Stimulated activated CD4-positive, alpha-beta T cell treated with anti-CD3 and anti-CD28 coated beads, TNF-alpha, amount 100 ng/mL, for 24 hours (primary cell): ENCODE data around the gene ERC1.
"Not testable (repeated sequence)": the region's sequence is repeated elsewhere in the genome, so short reads cannot be mapped to it uniquely, and the experiment has no call there.

ENCODE experiments used
- DNase-seq, 3 experiments: peaks; one replicate each; pipeline ENCODE4 v3.0.0-alpha.2; 2020; ENCODE audit warnings: low read depth in 3 of 3

Gene ERC1

DNA sequence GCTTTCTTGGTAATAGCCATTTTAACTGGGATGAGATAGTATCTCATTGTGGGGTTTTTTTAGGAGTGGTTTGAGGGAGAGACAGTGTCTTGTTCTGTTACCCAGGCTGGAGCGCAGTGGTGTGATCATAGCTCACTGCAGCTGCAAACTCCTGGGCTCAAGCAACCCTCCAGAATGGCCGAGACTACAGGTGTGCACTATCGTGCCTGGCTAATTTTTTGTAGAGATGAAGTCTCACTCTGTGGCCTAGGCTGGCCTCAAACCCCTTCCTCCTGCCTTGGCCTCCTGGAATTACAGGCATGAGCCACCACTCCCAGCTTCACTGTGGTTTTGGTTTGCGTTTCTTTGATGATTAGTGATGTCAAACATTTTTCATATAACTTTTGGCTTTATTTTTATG lies 293.6 kb downstream of the ERC1 start:
- no peak for DNase-seq

DNA sequence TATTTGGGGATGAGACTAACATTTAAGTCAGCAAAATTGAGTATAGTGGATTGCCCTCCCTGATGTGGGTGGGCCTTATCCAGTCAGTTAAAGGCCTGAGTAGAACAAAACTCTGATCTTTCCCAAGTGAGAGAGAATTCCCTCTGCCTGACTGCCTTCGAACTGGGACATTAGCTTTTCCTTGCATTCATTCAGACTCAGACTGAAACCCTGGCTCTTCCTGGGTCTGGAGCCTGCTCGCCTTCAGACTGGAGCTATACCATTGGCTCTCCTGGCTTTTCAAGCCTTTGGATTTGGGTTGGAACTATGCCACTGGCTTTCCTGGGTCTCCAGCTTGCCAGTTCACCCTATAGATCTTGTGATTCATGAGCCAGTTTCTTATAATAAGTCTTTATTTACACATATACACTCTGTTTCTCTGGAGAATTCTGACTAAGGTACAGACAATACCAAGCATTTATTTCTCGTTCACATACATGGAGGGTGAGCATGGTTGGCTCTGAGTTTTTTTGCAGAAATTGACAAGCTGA lies 296.5 kb downstream of the ERC1 start:
- no peak for DNase-seq

DNA sequence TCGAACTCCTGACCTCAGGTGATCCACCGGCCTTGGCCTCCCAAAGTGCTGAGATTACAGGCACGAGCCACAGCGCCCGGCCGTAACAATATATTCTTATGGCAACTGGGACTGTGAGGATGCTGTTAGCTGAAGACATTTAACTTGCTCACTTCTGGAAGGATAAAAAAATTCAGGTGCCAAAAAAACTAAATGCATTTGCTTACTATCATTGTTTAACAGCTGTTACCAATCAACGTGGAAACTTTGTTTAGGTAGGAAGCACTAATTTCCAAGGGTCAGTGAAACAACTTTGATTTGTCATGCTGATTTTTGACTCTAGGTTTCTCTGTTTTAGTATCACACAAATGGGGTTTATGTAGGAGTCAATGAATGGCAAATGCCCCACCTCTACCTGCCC lies 297.3 kb downstream of the ERC1 start:
- DNase-seq = no peak

DNA sequence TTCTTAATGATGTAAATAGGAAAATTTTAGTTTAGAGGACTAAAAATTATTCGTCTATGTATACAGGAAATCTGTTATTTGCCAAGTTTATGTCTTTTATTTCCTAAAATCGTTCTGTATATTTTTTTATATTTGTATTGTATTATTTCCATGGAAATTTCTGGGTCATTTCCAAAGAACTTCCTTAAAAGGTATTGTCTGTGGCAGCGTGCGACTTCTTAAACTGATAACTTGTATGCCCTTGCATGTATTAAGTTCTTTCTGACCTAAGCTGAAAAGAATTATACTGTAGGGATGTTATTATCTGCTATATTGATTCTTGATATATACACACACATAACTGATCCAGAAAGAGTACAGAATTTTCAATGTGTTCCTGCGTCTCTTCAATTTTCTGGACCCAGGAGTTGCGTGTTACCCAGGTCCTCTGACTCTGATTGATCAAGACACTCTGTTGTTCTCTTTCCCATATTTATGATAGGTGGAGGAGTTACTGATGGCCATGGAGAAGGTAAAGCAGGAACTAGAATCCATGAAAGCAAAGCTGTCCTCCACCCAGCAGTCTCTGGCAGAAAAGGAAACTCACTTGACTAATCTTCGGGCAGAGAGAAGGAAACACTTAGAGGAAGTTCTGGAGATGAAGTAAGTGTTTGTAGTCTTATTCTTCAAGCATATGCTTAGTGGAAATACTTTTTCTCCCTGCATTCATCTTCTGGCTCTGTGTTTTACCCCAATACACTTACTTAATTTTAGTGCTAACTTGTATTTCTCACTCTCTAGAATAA lies 298.5 kb downstream of the ERC1 start:
- DNase-seq = no peak

DNA sequence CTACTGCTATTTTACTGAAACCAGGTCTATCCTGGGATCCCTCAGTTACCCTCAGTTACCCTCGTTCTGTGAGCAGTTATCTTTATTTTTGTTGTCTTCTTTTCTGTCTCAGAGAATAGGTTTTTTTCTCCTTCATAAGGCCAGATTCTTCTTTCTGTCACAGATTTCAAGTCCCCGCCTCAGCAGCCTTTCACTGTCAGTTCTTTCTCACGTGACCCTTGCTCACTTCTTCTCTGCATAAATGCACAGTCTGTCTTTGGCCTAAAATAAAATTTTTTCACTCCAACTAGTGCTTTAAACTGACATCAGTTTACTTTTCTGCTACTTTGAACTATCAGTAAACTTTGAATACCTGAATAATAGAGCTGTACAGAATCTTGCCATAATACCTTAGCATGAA lies 299.7 kb downstream of the ERC1 start:
- no peak for DNase-seq

DNA sequence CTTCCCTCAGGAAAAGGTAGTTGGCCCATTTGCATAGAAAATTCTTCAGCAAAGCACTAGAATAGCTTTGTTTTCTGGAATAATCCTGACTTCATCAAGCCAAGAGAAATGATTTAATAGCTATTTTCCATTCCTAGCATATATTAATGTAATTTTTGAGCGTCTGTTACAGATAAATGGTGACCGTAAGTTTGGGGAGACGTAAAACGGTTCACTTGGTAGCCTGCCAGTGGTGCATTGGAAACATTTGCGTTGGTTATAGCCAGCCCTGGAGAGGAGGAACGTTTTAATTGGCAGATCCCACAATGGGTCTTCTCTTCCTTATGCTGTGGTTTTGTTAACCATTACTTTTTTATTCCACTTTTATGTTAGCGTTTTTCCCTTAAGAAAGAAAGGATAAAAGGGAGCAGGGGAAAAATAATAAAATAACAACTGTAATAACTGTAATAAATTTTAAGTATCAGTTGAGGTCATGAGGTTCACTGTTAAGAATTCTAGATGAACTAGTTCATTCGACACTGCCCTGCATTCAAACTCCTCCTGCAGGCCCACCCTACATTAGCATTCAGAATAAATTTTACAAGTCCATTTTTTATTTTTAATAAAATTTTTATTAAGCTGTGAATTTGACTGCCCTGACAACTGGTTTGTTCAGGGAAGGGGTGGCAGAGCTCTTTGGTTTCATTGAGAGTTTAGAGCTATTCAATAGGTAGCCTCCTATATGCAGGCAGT lies 300.7 kb downstream of the ERC1 start:
- no peak for DNase-seq

DNA sequence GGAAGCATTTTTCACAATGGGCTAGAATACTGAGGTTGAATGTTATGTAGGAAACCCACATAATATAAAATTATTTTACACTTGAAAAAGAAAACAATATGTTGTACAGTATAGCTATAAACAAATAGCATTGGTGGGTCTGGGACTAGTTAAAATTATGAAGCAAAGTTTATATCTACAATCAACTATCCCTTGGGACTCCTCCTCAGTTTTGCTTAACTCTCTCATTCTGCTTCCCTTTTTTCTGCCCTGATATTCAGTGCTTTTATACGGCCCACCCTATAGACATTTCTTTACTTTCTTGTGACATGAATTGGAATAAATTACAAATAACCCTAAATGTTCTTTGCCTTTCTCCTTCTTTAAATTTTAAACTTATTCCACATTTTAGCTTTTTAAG lies 302.9 kb downstream of the ERC1 start:
- no peak for DNase-seq

DNA sequence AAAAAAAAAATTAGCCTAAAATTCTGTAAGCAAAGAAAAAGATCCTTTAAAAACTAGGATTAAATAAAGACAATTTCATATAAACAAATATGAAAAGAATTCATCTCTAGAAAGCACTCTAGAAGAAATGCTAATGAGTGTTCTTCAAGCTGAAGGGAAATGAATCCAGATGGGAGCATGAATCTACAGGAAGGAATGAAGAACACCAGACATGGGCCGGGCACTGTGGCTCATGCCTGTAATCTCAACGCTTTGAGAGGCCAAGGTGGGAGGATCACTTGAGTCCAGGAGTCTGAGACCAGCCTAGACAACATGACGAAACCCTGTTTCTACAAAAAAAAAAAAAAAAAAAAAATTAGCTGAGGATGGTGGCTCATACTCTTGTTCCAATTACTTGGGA lies 306.2 kb downstream of the ERC1 start:
- DNase-seq = no peak

DNA sequence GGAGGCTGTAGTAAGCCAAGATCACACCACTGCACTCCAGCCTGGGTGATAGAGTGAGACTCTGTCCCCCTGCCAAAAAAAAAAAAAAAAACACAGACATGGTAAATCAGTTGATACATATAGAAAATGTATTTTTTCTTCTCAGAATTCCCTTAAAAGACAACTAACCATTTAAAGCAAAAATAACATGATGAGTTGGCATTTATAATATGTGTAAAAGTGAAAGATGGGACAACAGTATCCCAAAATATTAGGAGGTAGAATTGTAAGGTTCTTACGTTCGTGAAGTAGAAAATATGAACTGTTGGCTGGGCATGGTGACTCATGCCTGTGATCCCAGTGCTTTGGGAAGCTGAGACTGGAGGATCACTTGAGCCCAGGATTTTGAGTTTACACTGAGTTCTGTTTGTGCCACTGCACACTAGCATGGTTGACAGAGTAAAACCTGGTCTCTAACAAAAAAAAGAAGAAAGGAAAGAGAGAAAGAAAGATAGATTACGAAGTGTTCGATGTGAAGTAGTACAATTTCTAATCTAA lies 306.7 kb downstream of the ERC1 start:
- DNase-seq = no peak

DNA sequence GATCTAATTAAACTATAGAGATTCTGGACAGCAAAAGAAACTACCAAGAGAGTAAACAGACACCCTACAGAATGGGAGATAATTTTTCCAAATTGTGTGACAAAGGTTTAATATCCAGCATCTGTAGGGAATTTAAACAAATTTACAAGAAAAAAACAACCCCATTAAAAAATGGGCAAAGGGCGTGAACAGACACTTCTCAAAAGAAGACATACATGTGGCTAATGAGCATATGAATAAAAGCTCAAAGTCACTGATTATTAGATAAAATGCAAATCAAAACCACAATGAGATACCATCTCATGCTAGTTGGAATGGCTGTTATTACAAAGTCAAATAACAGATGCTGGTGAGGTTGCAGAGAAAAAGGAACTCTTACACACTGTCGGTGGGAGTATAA lies 309.4 kb downstream of the ERC1 start:
- DNase-seq = no peak

DNA sequence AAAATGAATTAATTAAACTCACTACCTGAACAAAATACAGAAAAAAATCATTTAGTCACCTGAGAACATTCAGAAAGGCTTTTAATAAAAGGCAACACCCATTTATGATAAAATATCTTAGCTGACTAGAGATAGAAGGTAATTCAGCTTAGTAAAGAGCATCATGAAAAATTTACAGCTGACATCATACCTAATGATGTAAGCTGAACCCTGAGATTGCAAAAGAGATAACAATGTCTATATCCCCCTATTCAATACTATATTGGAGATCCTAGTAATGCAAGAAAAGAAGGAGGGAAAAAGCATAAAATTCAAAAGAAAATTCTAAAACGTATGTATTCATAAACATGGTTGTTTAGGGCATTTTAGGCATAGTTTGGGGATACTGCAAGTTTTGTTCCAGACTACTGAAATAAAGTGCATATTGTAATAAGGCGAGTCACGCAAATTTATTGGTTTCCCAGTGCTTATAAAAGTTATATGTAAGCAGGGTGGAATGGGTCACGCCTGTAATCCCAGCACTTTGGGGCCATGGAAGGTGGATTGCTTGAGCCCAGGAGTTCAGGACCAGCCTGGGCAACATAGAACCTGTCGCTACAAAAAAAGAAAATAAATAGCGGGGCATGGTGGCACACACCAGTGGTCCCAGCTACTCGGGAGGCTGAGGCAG lies 311.3 kb downstream of the ERC1 start:
- DNase-seq = no peak

DNA sequence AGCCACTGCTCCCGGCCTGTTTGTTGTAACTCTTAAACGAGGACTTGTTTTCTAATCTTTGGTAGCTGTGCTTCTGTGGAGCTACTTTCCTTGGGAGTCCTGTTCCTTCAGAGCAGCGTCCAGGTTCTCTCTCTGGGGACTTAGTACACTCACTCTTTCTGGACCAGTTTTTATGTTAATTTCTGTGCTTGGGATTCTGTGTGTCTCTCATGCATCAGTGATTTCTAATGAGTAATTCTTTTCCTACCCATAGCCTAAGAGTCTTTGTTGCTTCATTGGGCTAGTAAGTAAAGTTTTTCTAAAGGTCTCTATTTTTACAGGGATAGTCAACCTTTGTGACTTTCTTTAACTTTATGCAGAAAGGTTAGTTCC lies 314.0 kb downstream of the ERC1 start:
- no peak for DNase-seq

DNA sequence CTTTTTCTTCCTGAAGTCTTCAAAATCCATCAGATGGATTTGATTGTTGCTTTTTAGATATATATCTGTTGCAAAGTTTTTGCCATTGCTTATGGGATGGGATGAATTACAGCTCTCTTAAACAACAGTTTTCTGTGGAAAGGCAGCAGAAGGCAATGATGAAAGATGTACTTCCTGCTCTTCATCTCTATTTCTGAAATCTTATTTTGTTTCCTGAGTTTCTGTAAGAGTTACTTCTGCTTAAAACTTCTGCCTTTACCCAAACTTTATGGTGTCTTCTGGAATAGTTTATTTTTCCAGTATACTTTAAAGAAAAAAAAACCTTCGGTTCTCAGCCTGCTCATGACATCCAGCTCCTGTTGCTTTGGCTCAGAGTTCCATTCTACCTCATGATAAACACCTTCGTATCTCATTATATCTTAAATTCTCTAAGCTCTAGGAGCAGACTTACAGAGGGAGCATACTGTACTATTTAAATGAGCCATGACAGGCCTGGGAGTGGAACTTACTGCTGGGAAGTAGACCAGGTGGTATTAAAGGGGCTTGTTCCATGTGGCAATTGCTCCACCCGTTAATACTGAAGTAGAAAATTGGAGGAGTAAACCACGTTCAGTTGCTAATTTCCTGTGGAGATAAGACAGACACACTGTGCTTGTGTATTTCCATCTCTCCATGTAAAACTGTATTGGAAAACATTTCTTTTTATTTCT lies 314.9 kb downstream of the ERC1 start:
- no peak for DNase-seq

DNA sequence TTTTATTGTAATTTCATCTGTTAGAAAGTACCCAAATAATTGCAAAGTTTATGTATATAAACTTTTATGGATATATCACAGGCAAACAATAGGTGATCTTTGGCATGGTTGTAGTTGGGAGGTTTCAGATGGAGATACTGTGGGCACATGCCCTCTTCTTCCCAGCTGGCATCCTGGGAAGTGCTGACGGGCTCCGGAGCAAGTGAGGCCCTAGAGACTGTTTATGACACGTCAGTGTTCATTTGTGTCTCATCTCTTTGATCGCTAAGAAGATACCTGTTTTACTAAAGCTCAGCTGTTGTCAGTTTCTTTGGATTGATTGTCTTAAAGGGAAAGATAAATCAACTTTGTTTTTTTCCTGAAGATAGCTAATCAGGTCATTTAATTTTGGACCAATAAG lies 315.8 kb downstream of the ERC1 start:
- DNase-seq = no peak

DNA sequence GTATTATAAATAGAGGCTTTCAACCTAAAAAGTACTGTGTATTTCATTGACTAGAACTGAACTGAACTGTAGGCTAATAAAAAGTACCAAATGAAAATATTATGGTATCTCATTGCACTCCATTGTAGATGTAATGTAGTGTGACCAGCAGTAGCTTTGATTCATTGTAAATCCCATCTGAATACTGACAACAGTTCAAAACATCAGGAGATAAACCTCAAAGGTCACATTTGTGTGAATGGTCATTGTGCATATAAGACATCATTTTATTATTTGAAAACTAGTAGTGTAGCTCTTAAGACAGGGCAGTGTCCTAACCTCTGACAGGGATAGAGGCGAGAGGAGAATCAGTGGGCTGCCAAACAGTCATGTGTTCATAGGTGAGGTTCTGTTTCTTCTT lies 316.8 kb downstream of the ERC1 start:
- DNase-seq = no peak

DNA sequence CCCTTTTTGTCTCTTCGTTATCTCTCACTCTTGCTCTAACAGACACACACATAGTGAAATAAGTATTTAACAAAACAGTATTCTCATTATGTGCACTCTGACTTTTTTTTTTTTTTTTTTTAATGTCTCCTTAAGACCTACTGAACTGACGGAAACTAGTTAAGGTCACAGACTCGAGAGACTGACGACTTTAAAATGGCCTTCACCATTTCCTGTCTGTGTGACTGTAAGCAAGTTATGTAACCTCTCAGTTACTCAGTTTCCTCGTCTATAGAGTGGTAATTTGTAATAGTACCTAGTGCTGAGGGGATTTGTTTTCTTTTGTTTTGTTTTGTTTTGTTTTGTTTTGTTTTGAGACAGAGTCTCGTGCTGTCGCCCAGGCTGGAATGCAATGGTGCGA lies 318.6 kb downstream of the ERC1 start:
- DNase-seq = no peak

DNA sequence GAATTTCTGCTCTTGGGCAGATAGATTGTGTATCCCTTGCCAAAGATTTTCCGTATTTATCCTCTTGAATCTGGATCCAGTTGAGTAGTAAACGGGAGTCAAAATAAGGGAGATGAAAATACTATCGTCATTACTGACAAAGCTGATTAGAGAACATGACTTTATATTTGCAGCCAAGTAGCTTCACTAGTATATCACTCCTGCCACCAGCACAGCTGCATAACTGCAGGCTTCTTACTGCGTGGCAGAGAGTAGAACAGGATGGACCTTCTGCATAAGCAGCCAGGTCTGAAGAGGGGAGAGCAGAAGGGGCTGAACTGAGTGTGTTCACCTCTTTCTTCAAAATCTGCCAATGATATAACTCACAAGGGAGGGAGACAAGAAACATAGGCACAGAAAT lies 319.6 kb downstream of the ERC1 start:
- no peak for DNase-seq

DNA sequence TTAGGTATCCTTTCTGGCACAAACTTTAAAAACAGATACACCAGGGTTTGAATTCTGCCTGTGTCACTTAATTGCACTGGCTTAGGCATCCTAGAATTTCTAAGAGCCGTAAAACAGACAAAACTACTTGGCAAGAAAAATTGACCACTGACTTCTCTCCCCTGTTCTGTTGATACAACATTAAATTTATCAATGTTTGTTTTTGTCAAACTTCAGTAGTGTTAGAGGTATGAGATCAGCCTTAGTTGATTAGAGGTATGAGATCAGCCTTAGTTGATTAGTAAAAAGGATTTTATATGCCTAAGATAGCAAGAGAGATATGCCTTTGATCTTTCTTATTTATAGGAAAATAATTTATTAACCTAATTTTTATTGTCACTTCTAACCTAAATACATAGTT lies 320.1 kb downstream of the ERC1 start:
- no peak for DNase-seq

DNA sequence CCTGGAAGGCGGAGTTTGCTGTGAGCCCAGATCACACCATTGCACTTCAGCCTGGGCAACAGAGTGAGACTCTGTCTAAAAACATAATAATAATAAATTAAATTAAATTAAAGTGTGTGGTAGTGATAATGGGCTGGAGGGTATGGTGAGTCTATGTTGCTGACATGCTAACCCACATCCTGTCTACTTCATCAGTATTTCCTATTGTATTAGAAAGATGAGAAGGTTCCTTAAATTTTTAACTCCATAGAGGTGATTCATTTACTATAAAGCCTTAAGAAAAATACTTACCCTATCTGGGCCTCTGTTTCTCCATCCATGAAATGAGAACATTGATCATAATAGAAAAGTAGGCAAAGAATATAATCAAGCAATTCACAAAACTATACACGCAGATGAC lies 322.9 kb downstream of the ERC1 start:
- DNase-seq = no peak

DNA sequence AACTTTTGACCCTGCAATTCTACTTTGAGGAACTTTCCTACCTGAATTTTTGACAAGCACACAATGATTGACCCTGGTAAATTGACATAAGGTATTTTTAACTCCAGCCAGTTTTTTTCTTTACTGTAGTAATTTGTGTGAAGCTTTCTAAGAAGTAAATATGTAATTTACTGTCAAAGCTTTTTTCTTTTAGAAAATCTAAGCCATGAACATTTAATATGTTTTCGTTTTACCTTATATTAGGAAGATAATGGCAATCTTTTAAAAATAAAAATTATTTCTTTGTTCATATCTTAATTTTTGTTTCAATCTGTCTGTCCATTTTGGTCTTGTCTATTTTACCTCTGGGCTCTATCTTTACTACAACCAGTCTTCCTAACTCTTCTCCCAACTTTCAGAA lies 323.5 kb downstream of the ERC1 start:
- DNase-seq = no peak

DNA sequence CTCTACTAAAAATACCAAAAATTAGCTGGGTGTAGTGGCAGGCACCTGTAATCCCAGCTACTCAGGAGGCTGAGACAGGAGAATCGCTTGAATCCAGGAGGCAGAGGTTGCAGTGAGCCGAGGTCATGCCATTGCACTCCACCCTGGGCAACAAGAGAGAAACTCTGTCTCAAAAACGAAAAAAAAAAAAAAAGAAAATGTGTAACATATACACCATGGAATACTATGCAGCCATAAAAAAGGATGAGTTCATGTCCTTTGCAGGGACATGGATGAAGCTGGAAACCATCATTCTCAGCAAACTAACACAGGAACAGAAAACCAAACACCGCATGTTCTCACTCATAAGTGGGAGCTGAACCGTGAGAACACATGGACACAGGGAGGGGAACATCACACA lies 326.0 kb downstream of the ERC1 start:
- not testable (repeated sequence) for DNase-seq
